NOMO-1 treated with DMSO at 0.1 percent for 48 hours (cell line): ENCODE data around the gene ATP12A.
A peak's percentile ranks its signal among the peaks of the same experiment; 100 is the strongest.

Experiments used
- DNase-seq: peaks from one replicate; lab custom pipeline; 2025; ENCODE audit not compliant: unreplicated experiment; lab: John Stamatoyannopoulos, UW

ATP12A gene

DNA sequence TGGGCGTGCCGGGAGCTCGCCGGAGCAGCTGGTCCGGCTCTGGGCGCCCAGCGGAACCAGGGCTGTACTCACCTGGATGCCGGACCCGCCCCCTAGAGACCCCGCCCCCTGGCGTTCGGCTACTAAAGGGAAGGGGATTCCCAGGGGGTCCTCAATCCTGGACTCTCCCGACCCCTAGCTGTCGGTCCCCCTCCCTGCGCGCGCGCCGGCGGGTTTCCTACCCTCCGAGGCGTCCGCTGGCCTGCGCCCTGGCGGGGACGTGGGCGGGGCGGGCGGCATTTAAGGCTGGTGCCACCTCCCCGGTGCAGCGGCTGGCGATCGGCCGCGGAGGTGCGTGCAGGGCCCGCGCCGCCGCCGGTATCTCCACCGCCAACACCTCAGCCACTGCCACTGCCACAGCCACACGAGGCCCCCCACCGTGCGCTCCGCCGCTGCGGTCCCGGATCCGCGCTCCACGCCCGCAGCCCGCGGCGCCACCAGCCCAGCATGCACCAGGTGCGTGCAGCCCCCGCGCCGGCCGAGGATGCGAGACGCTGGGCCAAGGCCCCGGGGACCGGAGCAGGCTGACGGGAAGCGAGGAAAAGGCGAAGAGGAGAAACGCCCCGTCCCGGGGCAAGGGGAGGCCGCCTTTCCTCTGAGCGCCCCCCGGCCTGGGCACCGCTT lies at the start of gene ATP12A:
TSS of gene ATP12A (plus strand) at position 151 of the 663 bp plus-strand sequence. CDS start at position 487, 336 bp downstream.
- no peak for DNase-seq

DNA sequence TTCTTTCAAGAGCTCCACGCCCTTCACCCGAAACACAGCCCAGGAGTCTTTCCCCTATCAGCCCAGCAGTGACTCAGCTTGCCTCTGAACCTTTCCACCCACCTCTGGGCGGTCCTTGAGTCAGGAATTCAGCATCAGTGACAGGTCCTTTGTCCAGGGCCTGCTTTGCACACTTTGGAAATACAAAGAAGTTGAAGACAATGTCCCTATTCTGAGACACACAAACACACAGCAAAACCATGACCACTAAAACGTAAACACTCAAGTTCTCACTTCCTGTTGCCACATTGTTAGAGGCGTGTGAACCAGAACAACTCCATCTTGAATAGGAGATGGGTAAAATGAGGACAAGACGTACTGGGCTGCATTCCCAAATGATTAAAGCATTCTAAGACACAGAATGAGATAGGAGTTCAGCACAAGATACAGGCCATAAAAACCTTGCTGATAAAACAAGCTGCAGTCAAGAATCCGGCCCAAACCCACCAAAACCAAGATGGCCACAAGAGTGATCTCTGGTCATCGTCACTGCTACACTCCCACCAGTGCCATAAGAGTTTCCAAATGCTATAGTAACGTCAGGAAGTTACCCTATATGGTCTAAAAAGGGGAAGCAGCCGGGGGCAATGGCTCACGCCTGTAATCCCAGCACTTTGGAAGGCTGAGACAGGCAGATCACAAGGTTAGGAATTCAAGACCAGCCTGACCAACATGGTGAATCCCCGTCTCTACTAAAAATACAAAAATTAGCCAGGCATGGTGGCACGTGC lies 49.2 kb upstream of the ATP12A start:
- DNase-seq, result peak; percentile 23

DNA sequence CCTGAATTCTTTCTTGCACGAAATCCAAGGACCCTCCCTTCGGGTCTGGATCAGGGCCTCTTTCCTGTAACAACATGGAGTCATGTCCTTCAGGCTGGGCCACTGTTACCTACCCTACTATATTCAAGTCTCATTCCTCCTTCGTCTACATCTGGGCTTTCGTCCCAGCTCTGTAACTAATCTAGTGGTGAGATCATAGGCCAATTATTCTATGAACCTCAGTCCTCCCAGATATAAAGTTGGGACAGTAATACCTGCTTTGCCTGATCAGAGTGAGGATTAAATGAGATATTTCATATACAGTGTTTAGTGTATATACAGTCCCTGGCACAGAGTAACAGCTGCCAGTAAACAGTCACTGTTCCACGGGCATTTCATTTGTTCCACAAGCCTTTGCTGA lies 48.3 kb upstream of the ATP12A start:
- DNase-seq, result no peak

DNA sequence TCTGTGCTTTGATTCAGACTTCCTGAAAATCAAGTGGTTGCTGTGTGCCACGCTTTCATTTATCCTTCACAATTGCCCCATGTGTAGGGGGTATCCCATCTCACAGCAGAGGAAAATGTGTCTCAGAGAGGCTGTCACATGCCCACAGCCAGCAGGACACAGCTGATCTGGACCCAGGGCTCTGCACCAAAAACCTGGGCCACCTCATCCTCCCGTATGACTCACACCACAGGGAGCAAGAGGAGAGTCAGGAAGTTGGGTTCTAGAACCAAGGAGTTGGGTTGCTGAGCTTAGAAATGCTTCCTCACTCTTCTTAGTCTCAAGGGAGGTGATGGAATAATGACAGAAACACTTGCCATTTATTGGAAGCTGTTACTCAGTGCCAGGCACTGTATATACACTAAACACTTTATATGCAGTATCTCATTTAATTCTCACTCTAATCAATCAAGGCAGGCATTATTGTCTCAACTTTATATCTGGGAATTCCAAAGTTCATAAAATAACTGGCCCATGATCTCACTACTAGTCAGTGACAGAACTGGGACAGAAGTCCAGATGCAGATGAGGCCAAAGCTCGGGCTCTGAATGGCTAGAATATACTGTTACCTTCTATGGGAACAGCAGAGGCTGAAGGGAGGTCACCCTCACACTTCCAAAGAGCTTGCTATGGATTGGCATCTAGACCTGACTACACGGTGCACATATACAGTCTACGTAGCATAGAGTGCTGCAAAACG lies 47.7 kb upstream of the ATP12A start:
- no peak for DNase-seq

DNA sequence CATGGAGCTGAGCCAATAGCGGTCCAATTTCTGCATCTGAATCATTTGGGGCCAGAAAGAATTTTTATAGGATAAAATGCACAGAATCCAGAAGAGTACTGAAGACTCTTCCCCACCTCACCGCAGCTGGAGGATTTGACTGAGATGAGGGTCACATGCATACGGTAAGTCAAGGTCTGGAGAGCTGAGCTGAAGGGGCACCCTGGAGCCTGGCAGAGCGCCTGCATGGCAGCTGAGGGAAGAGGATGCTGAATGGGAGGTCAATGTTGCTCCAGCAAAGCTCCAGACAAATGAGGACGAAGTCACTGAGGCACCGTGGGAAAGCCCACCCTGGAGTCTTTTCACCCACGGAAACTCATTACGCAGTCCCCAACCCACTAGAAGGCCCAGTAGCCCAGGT lies 43.4 kb upstream of the ATP12A start:
- DNase-seq, result no peak

DNA sequence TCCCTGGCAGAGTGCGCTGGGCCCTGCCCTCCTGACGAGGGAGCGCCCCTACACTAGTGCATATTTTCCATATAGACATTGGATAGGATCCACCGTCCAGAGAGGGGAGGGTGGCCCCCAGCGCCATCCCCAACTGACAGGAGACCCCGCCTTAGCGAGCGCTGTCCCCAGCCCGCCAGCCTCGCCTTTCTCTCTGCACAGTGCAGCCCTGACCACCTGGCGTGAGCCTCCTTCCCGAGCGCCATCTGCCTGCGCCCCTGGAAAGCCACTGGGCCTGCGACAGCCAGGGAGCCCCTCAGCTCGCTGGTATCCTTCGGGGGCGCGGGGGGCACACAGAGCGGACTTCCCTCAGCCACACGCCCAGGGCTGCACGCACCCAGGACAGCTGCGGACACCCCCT lies 42.1 kb upstream of the ATP12A start:
- DNase-seq, result no peak

DNA sequence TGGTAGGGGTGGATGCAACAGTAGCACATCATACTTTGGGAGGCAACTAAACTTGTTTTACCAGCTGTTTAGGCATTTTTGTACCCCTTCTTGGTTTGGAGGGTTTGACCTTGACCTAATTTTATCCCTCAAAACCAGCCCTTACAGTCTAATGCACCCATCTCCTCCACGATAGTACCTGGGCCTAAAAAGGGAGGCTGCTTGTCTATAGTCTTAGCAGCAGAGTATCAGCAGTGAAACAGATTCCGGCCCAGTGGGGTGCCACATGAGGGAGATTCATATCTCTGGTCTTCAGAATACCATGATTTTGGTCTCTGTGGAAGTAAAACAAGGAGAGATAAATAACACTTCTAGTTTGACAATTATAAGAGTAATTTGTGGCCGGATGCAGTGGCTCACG lies 39.5 kb upstream of the ATP12A start:
- no peak for DNase-seq

DNA sequence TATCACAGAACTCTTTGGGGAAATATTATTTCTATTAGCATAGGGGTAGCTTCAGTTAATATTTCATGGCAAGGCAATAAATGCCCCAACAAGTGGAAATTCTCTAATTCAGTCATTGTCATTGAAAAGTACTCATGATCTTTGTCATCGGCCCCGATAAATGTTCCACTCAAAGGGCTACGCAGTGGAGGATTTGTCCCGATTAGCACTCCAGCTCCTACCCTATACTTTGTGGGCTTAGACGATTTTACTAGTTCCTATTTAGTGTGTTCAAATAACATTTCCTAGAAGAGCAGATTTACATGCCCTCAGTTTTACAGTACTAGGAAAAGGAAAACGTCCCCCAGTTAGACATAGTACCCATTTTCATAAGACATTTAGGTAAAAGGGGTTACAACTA lies 38.0 kb upstream of the ATP12A start:
- DNase-seq, result no peak

DNA sequence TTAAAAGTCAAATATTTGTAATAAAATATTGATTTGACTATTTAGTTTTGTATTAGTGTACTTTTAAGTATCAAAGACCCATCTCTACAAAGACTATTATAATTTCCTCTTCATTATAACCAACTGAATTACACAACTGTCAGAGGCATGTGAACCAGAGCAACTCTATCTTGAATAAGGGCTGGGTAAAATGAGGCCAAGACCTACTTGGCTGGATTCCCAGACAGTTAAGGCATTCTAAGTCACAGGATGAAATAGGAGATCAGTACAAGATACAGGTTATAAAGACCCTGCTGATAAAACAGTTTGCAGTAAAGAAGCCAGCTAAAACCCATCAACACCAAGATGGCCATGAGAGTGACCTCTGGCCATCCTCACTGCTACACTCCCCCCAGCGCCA lies 36.2 kb upstream of the ATP12A start:
- DNase-seq, result no peak

DNA sequence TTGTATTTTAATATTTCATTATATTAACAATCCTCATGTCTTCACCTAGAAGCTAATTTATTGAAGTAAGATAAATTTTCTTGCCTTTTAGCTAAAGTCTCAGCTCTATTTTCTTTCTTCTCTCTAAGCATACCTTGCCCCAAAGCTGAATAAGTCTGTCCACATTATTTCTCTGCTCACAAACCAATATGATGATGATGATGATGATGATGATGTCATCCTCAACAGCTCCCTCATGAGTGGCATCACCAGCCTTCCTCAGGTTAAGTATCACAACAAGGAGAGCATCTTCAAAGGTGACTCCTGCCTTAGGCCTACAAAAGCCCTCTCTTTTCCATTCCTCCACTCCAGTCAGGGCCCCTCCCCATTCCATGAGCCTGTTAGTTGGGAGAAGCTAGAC lies 31.9 kb upstream of the ATP12A start:
- DNase-seq, result no peak

DNA sequence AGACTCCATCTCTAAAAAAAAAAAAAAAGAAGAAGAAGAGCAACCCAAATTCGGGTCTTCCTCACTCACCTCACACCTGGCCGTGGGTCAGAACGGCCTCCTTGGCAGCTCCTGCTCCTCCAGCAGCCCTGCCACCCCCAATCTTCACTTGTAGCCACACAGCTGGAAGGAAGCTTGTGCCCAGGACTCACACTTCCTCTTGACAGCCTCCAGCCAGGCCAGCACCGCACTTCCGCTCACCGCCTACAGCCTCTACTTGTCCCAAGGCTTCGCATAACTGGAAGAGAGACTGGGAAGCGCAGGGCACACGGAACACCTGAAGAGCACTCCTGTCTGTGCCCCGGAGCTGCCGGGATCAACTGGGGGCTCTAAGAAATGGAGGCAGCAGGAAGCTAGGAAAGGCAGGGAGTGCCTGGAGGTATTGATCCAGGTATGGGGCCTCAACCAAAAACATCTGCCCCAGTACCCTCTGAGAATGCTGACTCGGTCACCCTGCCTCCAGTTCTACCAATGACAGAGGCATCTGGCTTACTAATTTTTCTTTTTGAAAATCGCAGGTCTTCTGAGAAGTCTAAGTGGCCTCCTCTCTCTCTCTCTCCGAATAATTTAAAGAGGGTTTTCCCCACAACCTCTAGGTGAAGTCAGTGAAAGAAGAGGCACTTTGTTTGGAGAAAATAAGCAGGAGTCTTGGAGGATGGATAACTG lies 31.1 kb upstream of the ATP12A start:
- DNase-seq, result no peak

DNA sequence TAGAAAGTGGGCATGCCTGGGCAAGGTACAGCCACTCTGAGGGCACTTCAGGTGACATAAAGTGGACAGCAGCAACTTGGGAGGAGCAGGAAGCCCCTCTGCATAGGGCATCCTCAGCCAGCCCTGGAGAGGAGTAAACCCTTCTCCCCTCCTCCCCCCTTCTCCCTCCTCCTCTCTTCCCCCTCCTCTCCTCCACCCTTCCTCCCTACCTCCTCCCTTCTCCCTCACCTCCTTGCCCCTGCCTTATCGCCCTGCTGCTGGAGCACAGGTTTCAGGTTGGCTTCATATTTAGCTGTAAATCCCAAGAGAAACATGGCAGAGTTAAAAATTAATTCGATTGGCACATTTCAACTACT lies 30.5 kb upstream of the ATP12A start:
- no peak for DNase-seq

DNA sequence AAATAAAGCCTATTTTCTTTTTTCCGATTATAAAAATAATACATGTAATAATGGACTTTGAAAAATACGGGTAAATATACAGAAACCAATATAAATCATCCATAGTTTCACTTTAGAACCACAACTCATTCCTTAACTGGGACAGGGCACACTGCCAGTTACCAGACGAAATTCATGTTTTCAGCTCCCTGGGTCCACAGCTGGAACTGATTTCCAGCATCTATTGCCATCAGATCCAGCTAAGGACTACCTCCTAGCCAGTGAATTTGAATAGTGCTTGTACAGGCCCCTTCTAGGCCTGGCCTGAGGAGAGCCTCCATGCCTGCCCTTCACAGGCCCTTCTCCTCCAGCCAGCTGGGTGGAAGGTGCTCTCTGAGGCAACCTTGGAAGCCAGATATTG lies 30.0 kb upstream of the ATP12A start:
- DNase-seq, result no peak

DNA sequence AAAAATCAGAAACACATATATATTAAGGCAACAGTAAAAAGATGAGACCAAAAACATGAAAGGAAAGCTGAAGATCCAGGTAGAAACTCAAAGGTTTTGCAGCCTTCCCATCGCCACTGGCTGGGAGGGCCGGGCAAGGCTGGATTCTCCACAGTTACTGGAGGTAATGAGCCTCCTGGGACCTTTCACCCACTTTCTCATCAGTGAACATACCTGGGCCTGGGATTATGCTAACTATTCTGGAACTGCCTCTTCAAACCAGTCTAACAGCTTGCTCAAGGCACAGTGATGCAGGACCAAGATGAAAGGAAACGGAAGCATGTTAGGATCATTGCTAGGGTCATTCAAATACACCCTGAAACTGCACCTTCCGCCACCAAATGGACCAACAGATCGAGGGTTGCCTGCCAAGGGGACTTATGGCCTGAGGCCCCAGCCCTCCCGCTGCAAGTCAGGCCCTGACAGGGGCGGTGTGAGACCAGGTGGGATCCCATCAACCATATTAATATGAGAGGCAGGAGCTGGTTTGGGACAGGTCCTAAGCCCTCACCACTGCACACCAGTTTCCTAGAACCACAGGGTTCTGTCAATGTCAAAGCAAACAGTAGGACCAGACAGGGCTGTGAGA lies 28.4 kb upstream of the ATP12A start:
- DNase-seq, result no peak

DNA sequence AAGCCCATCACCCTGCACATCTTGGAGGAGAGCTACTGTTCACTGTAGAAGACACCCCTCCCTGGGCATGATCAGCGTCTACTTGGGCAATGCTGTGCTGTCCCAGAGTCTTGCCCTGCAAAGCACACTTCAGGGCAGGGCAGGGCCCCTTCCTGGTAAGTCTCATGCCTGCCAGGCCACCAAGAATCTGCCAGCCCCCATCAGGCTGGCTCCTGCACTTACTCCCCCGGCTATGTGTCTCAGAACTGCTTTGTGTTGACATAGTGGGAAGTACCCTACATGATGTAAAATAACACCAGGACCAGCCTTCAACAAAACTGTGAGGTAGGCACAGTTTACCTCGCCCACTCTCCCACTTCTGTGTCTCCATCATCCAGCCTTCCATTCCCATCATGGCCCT lies 27.8 kb upstream of the ATP12A start:
- DNase-seq, result no peak

DNA sequence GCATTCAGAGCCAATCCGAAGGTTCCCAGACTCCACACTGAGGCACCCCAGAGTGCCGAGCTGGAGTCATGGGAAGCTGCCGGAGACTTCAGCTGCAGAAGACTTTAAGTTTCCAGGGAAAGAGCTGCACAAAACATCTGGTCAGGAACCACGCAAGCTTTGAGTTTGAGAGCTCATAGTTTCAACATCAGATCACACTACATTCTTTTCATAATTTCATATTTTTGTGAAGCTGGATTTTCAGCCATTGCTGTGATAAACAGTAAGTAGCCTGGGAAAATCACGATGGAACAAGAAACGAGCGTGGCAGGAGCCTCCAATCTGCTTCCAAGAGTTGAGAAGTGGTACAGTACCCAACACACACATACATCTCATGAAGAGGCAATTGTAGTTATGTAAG lies 25.5 kb upstream of the ATP12A start:
- no peak for DNase-seq

DNA sequence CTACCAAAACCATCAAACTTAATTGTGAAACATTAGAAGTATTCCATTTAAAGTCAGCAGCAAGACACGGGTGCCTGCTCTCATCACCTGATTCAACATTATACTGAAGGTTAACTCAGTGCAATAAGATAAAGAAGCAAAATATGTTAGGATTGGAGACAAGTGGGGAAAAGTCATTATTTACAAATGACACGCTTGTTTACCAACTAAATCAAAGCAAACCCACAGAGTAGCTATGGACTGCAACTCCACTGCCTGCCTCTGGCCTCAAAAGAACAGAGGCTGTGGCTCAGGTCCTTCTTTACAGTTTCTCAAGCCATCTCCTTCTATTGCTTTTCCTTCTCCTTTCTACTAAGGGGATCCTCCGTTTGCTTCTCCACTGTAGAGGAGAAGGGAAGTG lies 21.0 kb upstream of the ATP12A start:
- DNase-seq, result no peak

DNA sequence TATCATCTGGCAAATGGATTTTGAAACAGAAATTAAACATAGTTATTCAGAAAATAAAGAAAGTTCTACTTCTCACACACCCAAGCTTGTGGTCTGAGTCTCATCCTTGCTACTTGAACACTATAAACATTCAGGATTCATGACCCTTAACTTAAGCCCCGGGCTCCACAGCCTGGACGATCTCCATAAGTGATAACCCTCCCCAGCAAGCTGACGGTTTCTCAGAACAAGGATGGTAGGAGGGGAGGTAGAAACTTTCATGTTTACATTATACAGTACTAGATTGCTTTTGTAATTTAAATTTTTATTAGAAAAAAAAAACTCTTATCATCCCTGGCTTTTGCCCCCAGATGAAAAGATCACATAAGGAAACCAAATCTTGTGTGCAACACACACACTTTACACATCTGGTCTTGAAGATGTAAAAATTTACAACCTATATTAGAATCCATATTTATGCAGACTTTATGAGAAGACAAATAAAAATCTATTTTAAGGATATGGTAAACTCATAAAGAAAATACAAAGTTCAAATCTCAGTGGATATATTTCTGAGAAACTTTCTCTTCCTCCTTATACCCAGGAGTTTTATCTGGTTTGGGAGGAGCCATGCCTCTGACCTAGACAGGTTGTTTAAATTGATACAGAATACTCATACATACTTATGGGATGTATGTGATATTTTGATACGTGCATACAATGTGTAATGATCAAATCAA lies 20.0 kb upstream of the ATP12A start:
- DNase-seq, result no peak

DNA sequence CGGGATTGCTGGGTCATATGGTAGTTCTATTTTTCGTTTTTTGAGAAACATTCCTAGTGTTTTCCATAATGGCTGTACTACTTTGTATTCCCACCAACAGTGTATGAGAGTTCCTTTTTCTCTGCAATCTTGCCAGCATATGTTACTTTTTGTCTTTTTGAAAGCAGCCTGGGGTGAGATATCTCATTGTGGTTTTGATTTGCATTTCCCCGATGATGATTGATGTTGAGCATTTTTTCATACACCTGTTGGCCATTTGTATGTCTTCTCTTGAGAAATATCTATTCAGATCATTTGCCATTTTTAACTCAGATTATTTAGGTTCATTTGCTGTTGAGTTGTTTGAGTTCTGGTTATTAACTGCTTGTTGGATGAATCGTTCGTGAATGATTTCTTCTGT lies 18.5 kb upstream of the ATP12A start:
- DNase-seq, result no peak
